Heart right ventricle (tissue), 16 donors: Measurements from ENCODE around the gene SURF2. TPM values are rescaled to one million over a fixed set of nuclear protein-coding genes. Genes with fewer than 3 reads are reported as not detected.

Source experiments
- ATAC-seq, 8 donors: fragments of 200-7000 bp; cut with Tn5 transposase; one replicate each; pipeline ENCODE4 v1.9.1; 2020; ENCODE audit warnings: mild to moderate bottlenecking in 8 of 8, moderate library complexity in 8 of 8, moderate number of reproducible peaks in 1 of 8
- DNase-seq, 2 donors: peaks; one replicate each; pipeline ENCODE4 v3.0.0-alpha.2; 2020
- H3K27ac ChIP-seq, 10 donors: fragments of 200-600 bp; sonication (generic) in 2 of 10; one replicate each; pipeline versions ENCODE4 v1.5.0 to v1.8.0; 2020 to 2022; ENCODE audit warnings: mild to moderate bottlenecking in 3 of 10
- H3K27me3 ChIP-seq, 7 donors: fragments of 200-600 bp; one replicate each; pipeline ENCODE4 v1.8.0; 2021 to 2022; ENCODE audit warnings: mild to moderate bottlenecking in 2 of 7
- H3K36me3 ChIP-seq, 9 donors: fragments of 200-600 bp; sonication (generic) in 1 of 9; one replicate each; pipeline versions ENCODE4 v1.5.0 to v1.8.0; 2020 to 2022; ENCODE audit warnings: mild to moderate bottlenecking in 2 of 9
- H3K4me1 ChIP-seq, 9 donors: fragments of 200-600 bp; sonication (generic) in 1 of 9; one replicate each; pipeline versions ENCODE4 v1.5.0 to v1.8.0; 2020 to 2022; ENCODE audit warnings: mild to moderate bottlenecking in 4 of 9
- H3K4me3 ChIP-seq, 10 donors: fragments of 200-600 bp; sonication (generic) in 2 of 10; one replicate each; pipeline versions ENCODE4 v1.5.0 to v1.8.0; 2020 to 2022; ENCODE audit warnings: mild to moderate bottlenecking in 7 of 10, moderate library complexity in 2 of 10
- H3K9me3 ChIP-seq, 11 donors: fragments of 200-600 bp in 10 of 11; sonication (generic) in 2 of 11; one replicate each; pipeline versions ENCODE4 v1.5.0 to v1.8.0; 2013 to 2022; ENCODE audit warnings: mild to moderate bottlenecking in 2 of 11, control low read depth in 1 of 11, moderate library complexity in 1 of 11
- CTCF ChIP-seq, 9 donors: fragments of 200-600 bp; sonication (generic) in 2 of 9; IDR thresholded peaks; one replicate each; pipeline versions ENCODE4 v1.5.0 to v1.8.0; 2021 to 2022; ENCODE audit warnings: antibody characterized with exemption in 9 of 9, mild to moderate bottlenecking in 5 of 9, moderate library complexity in 1 of 9
- WGBS, 2 donors: extraction: QIAGEN DNeasy Blood & Tissue Kit; methylation state at CpG; one replicate each; pipeline ENCODE4 v1.1.7; 2013; ENCODE audit warnings: inconsistent platforms in 1 of 2; 5-methylcytosine and 5-hydroxymethylcytosine counted together
- intact Hi-C, 10 donors: fragments of 100-400 bp; cut with DNase I; formaldehyde crosslinking; loops; one replicate each; pipeline versions ENCODE4 v1.11.1 to v1.14.2; 2022
- polyA plus RNA-seq, 2 donors: library from polyadenylated mRNA; stranded (reverse); fragments of 200-250 nt; gene quantifications; one replicate each; pipeline ENCODE4 v1.2.3, GENCODE V29; 2013
- total RNA-seq, 10 donors: library from RNA; stranded (reverse); fragmentation: NEBNext Ultra II Directional in 3 of 10; extraction: Animal tissue kit (Norgen Biotek cat#: 25700) in 3 of 10; gene quantifications; one replicate each; pipeline versions ENCODE4 v1.2.1 to v1.2.4, GENCODE V29; 2021 to 2023
- donor health status: Arrhythmogenic right ventricular cardiomyopathy.
- donor health status: ischemic (EF 13 %, LVEDD 7.1; RV severe dilation, severe dysfunction).
- donor health status: healthy with polysubstance abuse.
- donor health status: DM: no; HTN: yes; CAD: no.
- donor health status: DM: no; HTN: no; CAD: no.
- donor health status: ischemic (EF 25% LVEDD 6.9; RV normal size, moderate dysfunction).
- donor health status: ischemic (EF 25% LVEDD 5.7; RV mildly dilated, moderate dysfunction).
- donor health status: healthy.
- donor health status: DM: yes; HTN: yes; CAD: no.
- donor health status: Ischemic cardiomyopathy.
- donor health status: ischemic (EF 35%, LVEDD 5.7; RV mildly dilated, moderate dysfunction).
- donor health status: nonischemic (EF 11% LVEDD 7.7; RV severe dilation, severe dysfunction).
- donor health status: DM: yes; HTN: yes; CAD: no.
- donor health status: PGD.
- donor health status: ischemic (EF 29% LVEDD 5.4; RV normal size, mild dysfunction).
- donor health status: nonischemic (EF 23%, LVEDD 6.1; RV moderate dilation, normal function).

The SURF2 gene
- total and polyA plus RNA-seq, 12 donors = 9.7 to 44.8 (median 14.2) TPM

- ATAC-seq (no peak), DNase-seq (no peak)
- intact Hi-C loops = no loop called here
- Histone ChIP-seq H3K4me3 (no peak overlapping the region), H3K27me3 (no peaks in the 10 kb centered on the region), H3K36me3 (peaks cover 0 to 71% (median 44%) of the 10 kb centered on the region in 9 donors), H3K9me3 (no peaks in the 10 kb centered on the region), H3K27ac (no peak overlapping the region), H3K4me1 (peaks cover 7 to 33% (median 17%) of the 10 kb centered on the region in 9 donors)
- no peak for TF ChIP-seq CTCF (IDR thresholded peaks at IDR 0.05)
- 79 to 82% methylated on average over 21 of the region's 21 CpGs for WGBS, 2 donors
Observed at GRCh38 chr9:133360400-133361393, 4.3 kb downstream of the SURF2 start.

GRCh38 chr9:133361507-133362092, 5.2 kb downstream of the SURF2 start:
- Histone ChIP-seq H3K27ac (no peak overlapping the region), H3K9me3 (no peaks in the 10 kb centered on the region), H3K36me3 (peaks cover 0 to 80% (median 51%) of the 10 kb centered on the region in 9 donors), H3K4me3 (no peak overlapping the region), H3K4me1 (peaks cover 7 to 31% (median 16%) of the 10 kb centered on the region in 9 donors), H3K27me3 (no peaks in the 10 kb centered on the region)
- intact Hi-C loops = no loop called here
- no peak for TF ChIP-seq CTCF (IDR thresholded peaks at IDR 0.05)
- DNase-seq (no peak), ATAC-seq (no peak)
- WGBS, 2 donors = 80 to 83% methylated on average over 13 of the region's 13 CpGs

- H3K27ac ChIP-seq = no peak overlapping the region
- H3K9me3 ChIP-seq = no peaks in the 10 kb centered on the region
- H3K4me1 ChIP-seq = peaks cover 2 to 31% (median 11%) of the 10 kb centered on the region in 9 donors
- H3K4me3 ChIP-seq = no peak overlapping the region
- no peaks in the 10 kb centered on the region for H3K27me3 ChIP-seq
- 91 to 93% methylated on average over 15 of the region's 15 CpGs for WGBS, 2 donors
- intact Hi-C loops = no loop called here
- no peak for TF ChIP-seq CTCF (IDR thresholded peaks at IDR 0.05)
- ATAC-seq (no peak), DNase-seq (no peak)
- peaks cover 0 to 89% (median 59%) of the 10 kb centered on the region in 9 donors for H3K36me3 ChIP-seq
Observed at GRCh38 chr9:133362359-133363044, 6.2 kb downstream of the SURF2 start.

GRCh38 chr9:133366435-133366834, 10.1 kb downstream of the SURF2 start:
- ATAC-seq = no peak
- H3K4me3 ChIP-seq = no peak overlapping the region
- H3K9me3 ChIP-seq = no peaks in the 10 kb centered on the region
- WGBS, 2 donors = 91 to 95% methylated on average over 11 of the region's 11 CpGs
- no peaks in the 10 kb centered on the region for H3K27me3 ChIP-seq
- no peak for DNase-seq
- TF ChIP-seq CTCF (IDR thresholded peaks at IDR 0.05) = no peak
- H3K4me1 ChIP-seq = peaks cover 15 to 48% (median 43%) of the 10 kb centered on the region in 9 donors
- H3K36me3 ChIP-seq = peaks cover 0 to 93% (median 57%) of the 10 kb centered on the region in 9 donors
- intact Hi-C loops = no loop called here
- no peak overlapping the region for H3K27ac ChIP-seq
